CD4-positive, alpha-beta T cell (primary cell): Measurements from ENCODE around the gene RSAD2. TPM values are rescaled to one million over a fixed set of nuclear protein-coding genes. Genes with fewer than 3 reads are reported as not detected.

Experiments
- ATAC-seq: fragments of 200-7000 bp; cut with Tn5 transposase; one replicate; pipeline ENCODE4 v1.10.0; 2022; ENCODE audit warnings: mild to moderate bottlenecking; ENCODE audit not compliant: poor library complexity
- CTCF ChIA-PET: fragments of 350-600 bp; sonication (Branson Sonifier 250); formaldehyde crosslinking; loops from one replicate; lab custom pipeline; 2021; ENCODE audit warnings: antibody characterized with exemption, inconsistent platforms; lab: Charles Lee
- POLR2A ChIA-PET: fragments of 350-600 bp; sonication (Branson Sonifier 250); formaldehyde crosslinking; loops from one replicate; lab custom pipeline; 2021; ENCODE audit warnings: antibody characterized with exemption, inconsistent platforms; lab: Charles Lee
- DNase-seq, 14 experiments: peaks; one replicate each; pipeline ENCODE4 v3.0.0-alpha.2; 2013 to 2020; ENCODE audit warnings: mixed read lengths in 2 of 14
- H3K27ac ChIP-seq, 2 donors: one replicate each; pipeline versions ENCODE4 v1.5.1 to v1.7.0; 2013; ENCODE audit warnings: low read length in 2 of 2, low read depth in 1 of 2, mild to moderate bottlenecking in 1 of 2
- H3K27me3 ChIP-seq, 2 experiments: 1 replicate in 1 of 2; 2 replicates in 1 of 2; pipeline versions ENCODE4 v1.6.1 to v1.7.0; 2013; ENCODE audit warnings: low read length in 2 of 2, control low read depth in 1 of 2, mild to moderate bottlenecking in 1 of 2, moderate library complexity in 1 of 2; ENCODE audit not compliant: insufficient read depth in 2 of 2, control insufficient read depth in 1 of 2
- H3K36me3 ChIP-seq: one replicate; pipeline ENCODE4 v1.6.1; 2013; ENCODE audit warnings: low read length, control low read depth; ENCODE audit not compliant: insufficient read depth
- H3K4me1 ChIP-seq: one replicate; pipeline ENCODE4 v1.6.1; 2013; ENCODE audit warnings: low read length, control low read depth; ENCODE audit not compliant: insufficient read depth
- H3K4me3 ChIP-seq: one replicate; pipeline ENCODE4 v1.5.1; 2013; ENCODE audit warnings: mild to moderate bottlenecking, low read length, moderate library complexity
- H3K9me3 ChIP-seq, 2 experiments: 1 replicate in 1 of 2; 2 replicates in 1 of 2; pipeline versions ENCODE4 v1.6.1 to v1.7.0; 2013; ENCODE audit warnings: low read length in 2 of 2, mild to moderate bottlenecking in 2 of 2, control low read depth in 1 of 2, moderate library complexity in 1 of 2; ENCODE audit not compliant: control insufficient read depth in 1 of 2, insufficient read depth in 1 of 2
- H3K27ac Mint-ChIP-seq: one replicate; pipeline ENCODE4 v1.8.0; 2020; ENCODE audit warnings: mixed read lengths
- H3K27me3 Mint-ChIP-seq: one replicate; pipeline ENCODE4 v1.8.0; 2021; ENCODE audit warnings: mixed read lengths
- H3K36me3 Mint-ChIP-seq: one replicate; pipeline ENCODE4 v1.8.0; 2021; ENCODE audit warnings: low read depth, mixed read lengths
- H3K4me1 Mint-ChIP-seq: one replicate; pipeline ENCODE4 v1.8.0; 2021; ENCODE audit warnings: low read depth, mixed read lengths
- H3K4me3 Mint-ChIP-seq: one replicate; pipeline ENCODE4 v1.8.0; 2020; ENCODE audit warnings: mild to moderate bottlenecking, mixed read lengths
- H3K9me3 Mint-ChIP-seq: one replicate; pipeline ENCODE4 v1.8.0; 2020; ENCODE audit warnings: mixed read lengths
- CTCF ChIP-seq: fragments of 200-600 bp; IDR thresholded peaks from one replicate; pipeline ENCODE4 v1.8.0; 2022; ENCODE audit warnings: antibody characterized with exemption, mild to moderate bottlenecking
- intact Hi-C, 2 experiments: fragments of 100-400 bp; cut with DNase I in 1 of 2; cut with micrococcal nuclease in 1 of 2; formaldehyde crosslinking; loops; one replicate each; pipeline versions ENCODE4 v1.15.1 to v1.9.0; 2023 to 2025; cut with DNase I, micrococcal nuclease
- total RNA-seq, 174 experiments: library from RNA in 2 of 174; stranded (reverse) in 2 of 174; gene quantifications; one replicate each; pipeline ENCODE4 v1.2.3 and lab custom pipeline; 2021 to 2026

Gene RSAD2
- total RNA-seq, 2 experiments from 2014 or later = 3.9 to 4.6 TPM

GRCh38 chr2:6887751-6888192 is 10.2 kb downstream of the RSAD2 start:
- ChIA-PET CTCF (interaction anchor here (1.4 kb wide), 1 partner anchor 9 kb away, joined by 4 read pairs; no protein-coding TSS in a partner anchor), POLR2A (interaction anchor here (1.0 to 1.2 kb wide), 4 partner anchors 9 to 22 kb away, joined by 3 to 5 read pairs (median 4); partner anchors contain the start of gene RSAD2)
- TF ChIP-seq CTCF = no peak
- intact Hi-C loops = no loop called here
- ATAC-seq (no peak), DNase-seq (no peak)
- no peaks in the 10 kb centered on the region for H3K4me1 ChIP-seq
- H3K27ac Mint-ChIP-seq = no peak overlapping the region
- no peaks in the 10 kb centered on the region for H3K9me3 Mint-ChIP-seq
- no peak overlapping the region for H3K27ac ChIP-seq
- H3K36me3 ChIP-seq = peaks cover 4% of the 10 kb centered on the region
- H3K27me3 Mint-ChIP-seq = no peaks in the 10 kb centered on the region
- peaks cover 40% of the 10 kb centered on the region for H3K36me3 Mint-ChIP-seq
- no peak overlapping the region for H3K4me3 ChIP-seq
- no peaks in the 10 kb centered on the region for H3K9me3 ChIP-seq
- no peaks in the 10 kb centered on the region for H3K27me3 ChIP-seq
- H3K4me3 Mint-ChIP-seq = no peak overlapping the region
- peaks cover under 1% of the 10 kb centered on the region for H3K4me1 Mint-ChIP-seq

- Histone ChIP-seq H3K4me3 (no peak overlapping the region), H3K9me3 (no peaks in the 10 kb centered on the region), H3K4me1 (no peaks in the 10 kb centered on the region), H3K27ac (no peak overlapping the region), H3K27me3 (no peaks in the 10 kb centered on the region), H3K36me3 (peaks cover 4% of the 10 kb centered on the region)
- ChIA-PET CTCF (interaction anchor here (1.4 kb wide), 1 partner anchor 8 kb away, joined by 4 read pairs; no protein-coding TSS in a partner anchor), POLR2A (interaction anchor here (0.6 kb wide), 1 partner anchor 8 kb away, joined by 5 read pairs; no protein-coding TSS in a partner anchor)
- H3K4me1 Mint-ChIP-seq = no peaks in the 10 kb centered on the region
- H3K4me3 Mint-ChIP-seq = no peak overlapping the region
- no peaks in the 10 kb centered on the region for H3K9me3 Mint-ChIP-seq
- ATAC-seq = no peak
- H3K27ac Mint-ChIP-seq = no peak overlapping the region
- peaks cover 35% of the 10 kb centered on the region for H3K36me3 Mint-ChIP-seq
- DNase-seq = no peak
- intact Hi-C loops = no loop called here
- H3K27me3 Mint-ChIP-seq = no peaks in the 10 kb centered on the region
- TF ChIP-seq CTCF = no peak
Observed at GRCh38 chr2:6888724-6889123, 11.1 kb downstream of the RSAD2 start.

GRCh38 chr2:6893876-6894482 is 16.4 kb downstream of the RSAD2 start:
- CTCF ChIA-PET = interaction anchor here (0.8 to 1.5 kb wide), 3 partner anchors 17 to 150 kb away, joined by 3 to 4 read pairs (median 4); partner anchors contain the start of gene RSAD2
- H3K36me3 ChIP-seq = peaks cover 5% of the 10 kb centered on the region
- no peak for TF ChIP-seq CTCF
- Mint-ChIP-seq H3K27ac (peak overlapping the region; percentile 12), H3K9me3 (no peaks in the 10 kb centered on the region), H3K4me3 (no peak overlapping the region), H3K27me3 (no peaks in the 10 kb centered on the region), H3K36me3 (peaks cover 39% of the 10 kb centered on the region), H3K4me1 (peaks cover 10% of the 10 kb centered on the region)
- no peak for DNase-seq
- no peak overlapping the region for H3K4me3 ChIP-seq
- no peaks in the 10 kb centered on the region for H3K9me3 ChIP-seq
- H3K4me1 ChIP-seq = peaks cover 4% of the 10 kb centered on the region
- no peak overlapping the region for H3K27ac ChIP-seq
- intact Hi-C loops = no loop called here
- no peaks in the 10 kb centered on the region for H3K27me3 ChIP-seq
- ATAC-seq = no peak
- POLR2A ChIA-PET = interaction anchor here (0.7 to 1.2 kb wide), 4 partner anchors 16 to 29 kb away, joined by 3 to 4 read pairs (median 3); partner anchors contain the start of genes CMPK2 and RSAD2
